A673 (cell line): ENCODE results near the gene ZNF516.

Experiments
- CTCF ChIP-seq: fragments of 300-800, 200-600 bp; sonication (generic); conservative IDR thresholded peaks from 2 replicates; pipeline ENCODE4 v1.5.1; 2017; ENCODE audit warnings: low read depth, mild to moderate bottlenecking, antibody characterized with exemption, low read length, moderate library complexity, mixed read lengths
- EZH2 ChIP-seq: fragments of 200-600 bp; sonication (generic); IDR thresholded peaks from 2 replicates; pipeline ENCODE4 v1.6.1; 2017; ENCODE audit warnings: borderline replicate concordance, low read depth, mild to moderate bottlenecking, mixed read lengths, antibody characterized with exemption, low read length; ENCODE audit not compliant: poor library complexity, severe bottlenecking

- TF ChIP-seq CTCF (peak; percentile 69), EZH2 (no peak)
These were observed 114.1 kb downstream of the ZNF516 start for GRCh38 chr18:76380791-76381405.
